BE2C (cell line): ENCODE measurements around the gene GOLT1A.

Experiments
- DNase-seq: peaks from one replicate; pipeline ENCODE4 v3.0.0-alpha.2; 2020
- H3K27me3 ChIP-seq: fragments of 250-450 bp; sonication (Bioruptor Pico); 2 replicates; pipeline ENCODE4 v1.5.1; 2020; ENCODE audit warnings: mild to moderate bottlenecking
- H3K36me3 ChIP-seq: fragments of 250-450 bp; sonication (Bioruptor Pico); 2 replicates; pipeline ENCODE4 v1.5.1; 2020; ENCODE audit warnings: mild to moderate bottlenecking
- H3K4me1 ChIP-seq: fragments of 250-450 bp; sonication (Bioruptor Pico); 2 replicates; pipeline ENCODE4 v1.5.1; 2020
- H3K4me3 ChIP-seq: 2 replicates; pipeline ENCODE4 v1.5.1; 2011; ENCODE audit warnings: low read depth, low read length
- H3K9me3 ChIP-seq: fragments of 250-450 bp; sonication (Bioruptor Pico); 2 replicates; pipeline ENCODE4 v1.5.1; 2020
- TF ChIP-seq, protein P1 (sequence below): IDR thresholded peaks from 2 replicates; pipeline ENCODE4 v1.5.1; 2012; ENCODE audit warnings: mild to moderate bottlenecking, low read depth, low read length

Gene GOLT1A

DNA sequence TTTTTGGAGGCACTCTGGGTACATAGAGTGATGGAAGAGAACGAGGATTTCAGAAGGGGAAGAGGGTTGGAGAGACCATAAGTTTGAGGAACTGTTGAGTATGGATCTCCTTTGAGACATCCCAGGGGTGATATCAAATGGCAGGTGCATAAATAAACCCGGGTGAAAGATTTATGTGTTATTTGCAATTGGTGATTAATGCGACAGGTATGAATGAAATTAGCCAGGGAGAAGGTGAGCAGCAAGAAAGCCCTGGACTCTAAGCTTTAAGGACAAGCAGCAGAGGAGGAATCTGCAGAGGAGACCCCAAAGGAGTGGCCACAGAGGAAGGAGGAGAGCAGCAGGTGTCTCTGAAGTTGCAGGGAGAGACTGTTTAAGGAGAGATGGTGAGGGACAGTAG is 38.8 kb downstream of the GOLT1A start:
- DNase-seq = no peak
- Histone ChIP-seq H3K9me3 (peaks cover 5% of the 10 kb centered on the region), H3K4me3 (no peak overlapping the region), H3K27me3 (peaks cover 2% of the 10 kb centered on the region; the same call in 1 of the 2 replicates), H3K4me1 (no peaks in the 10 kb centered on the region), H3K36me3 (no peaks in the 10 kb centered on the region)
- TF ChIP-seq, protein P1, sequence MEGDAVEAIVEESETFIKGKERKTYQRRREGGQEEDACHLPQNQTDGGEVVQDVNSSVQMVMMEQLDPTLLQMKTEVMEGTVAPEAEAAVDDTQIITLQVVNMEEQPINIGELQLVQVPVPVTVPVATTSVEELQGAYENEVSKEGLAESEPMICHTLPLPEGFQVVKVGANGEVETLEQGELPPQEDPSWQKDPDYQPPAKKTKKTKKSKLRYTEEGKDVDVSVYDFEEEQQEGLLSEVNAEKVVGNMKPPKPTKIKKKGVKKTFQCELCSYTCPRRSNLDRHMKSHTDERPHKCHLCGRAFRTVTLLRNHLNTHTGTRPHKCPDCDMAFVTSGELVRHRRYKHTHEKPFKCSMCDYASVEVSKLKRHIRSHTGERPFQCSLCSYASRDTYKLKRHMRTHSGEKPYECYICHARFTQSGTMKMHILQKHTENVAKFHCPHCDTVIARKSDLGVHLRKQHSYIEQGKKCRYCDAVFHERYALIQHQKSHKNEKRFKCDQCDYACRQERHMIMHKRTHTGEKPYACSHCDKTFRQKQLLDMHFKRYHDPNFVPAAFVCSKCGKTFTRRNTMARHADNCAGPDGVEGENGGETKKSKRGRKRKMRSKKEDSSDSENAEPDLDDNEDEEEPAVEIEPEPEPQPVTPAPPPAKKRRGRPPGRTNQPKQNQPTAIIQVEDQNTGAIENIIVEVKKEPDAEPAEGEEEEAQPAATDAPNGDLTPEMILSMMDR = no peak

DNA sequence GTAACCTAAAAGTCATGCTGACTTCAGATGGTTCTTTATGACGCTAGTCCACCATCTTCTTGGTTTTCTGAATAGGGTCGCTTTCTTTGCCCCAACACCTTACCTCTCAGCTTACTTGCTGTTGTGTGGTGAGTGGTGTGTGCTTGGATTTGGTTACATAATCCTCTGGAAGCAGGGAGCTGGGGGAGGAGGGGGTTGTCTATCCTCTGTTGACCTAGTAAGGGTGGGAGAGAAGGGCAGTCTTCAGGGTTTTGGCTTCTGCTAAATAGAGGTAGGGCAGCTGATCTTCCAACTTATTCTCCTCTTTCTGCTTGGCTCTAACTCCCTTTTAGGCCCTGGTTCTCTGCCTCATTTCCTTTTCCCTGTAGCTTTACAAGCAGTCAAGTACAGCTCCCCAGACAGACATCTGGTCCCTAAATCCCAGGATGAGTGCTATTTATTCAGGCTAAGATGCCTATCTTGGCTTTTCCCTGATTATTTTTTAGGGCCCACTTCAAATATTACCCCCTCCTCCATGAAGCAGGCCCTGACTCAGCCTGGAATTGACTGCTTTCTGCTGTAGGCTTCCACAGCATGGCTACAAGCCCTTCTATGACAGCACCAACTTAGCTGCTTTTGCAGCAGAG is 41.3 kb downstream of the GOLT1A start:
- H3K4me3 ChIP-seq = no peak overlapping the region
- H3K4me1 ChIP-seq = no peaks in the 10 kb centered on the region
- DNase-seq = no peak
- peaks cover 2% of the 10 kb centered on the region; the same call in 1 of the 2 replicates for H3K27me3 ChIP-seq
- H3K36me3 ChIP-seq = no peaks in the 10 kb centered on the region
- TF ChIP-seq, protein P1 = no peak
- peaks cover 6% of the 10 kb centered on the region for H3K9me3 ChIP-seq

DNA sequence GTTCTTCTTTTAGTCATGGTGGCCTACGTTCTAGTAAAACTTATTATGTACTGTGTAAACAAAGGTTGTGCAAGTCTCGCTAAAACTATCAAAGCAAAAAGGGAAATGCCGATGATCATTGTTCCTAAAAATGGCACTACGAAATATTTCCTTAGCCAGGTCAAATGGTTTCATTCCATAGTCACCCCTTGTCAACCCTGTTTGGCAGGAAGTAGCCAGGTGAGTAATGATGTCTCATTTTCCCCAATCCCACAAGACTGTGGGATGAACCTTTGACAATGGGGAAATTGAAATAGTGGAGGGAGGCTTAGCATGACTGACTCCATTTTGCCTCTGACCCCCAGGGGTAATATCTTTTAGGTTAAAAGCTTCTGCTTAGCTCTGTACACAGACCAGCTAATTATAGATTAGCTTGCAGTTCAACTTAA is 42.0 kb downstream of the GOLT1A start:
- H3K27me3 ChIP-seq = peaks cover under 1% of the 10 kb centered on the region; the same call in 1 of the 2 replicates
- no peaks in the 10 kb centered on the region for H3K36me3 ChIP-seq
- no peak overlapping the region for H3K4me3 ChIP-seq
- no peak for DNase-seq
- no peaks in the 10 kb centered on the region for H3K4me1 ChIP-seq
- peaks cover 6% of the 10 kb centered on the region for H3K9me3 ChIP-seq
- TF ChIP-seq, protein P1 = no peak

DNA sequence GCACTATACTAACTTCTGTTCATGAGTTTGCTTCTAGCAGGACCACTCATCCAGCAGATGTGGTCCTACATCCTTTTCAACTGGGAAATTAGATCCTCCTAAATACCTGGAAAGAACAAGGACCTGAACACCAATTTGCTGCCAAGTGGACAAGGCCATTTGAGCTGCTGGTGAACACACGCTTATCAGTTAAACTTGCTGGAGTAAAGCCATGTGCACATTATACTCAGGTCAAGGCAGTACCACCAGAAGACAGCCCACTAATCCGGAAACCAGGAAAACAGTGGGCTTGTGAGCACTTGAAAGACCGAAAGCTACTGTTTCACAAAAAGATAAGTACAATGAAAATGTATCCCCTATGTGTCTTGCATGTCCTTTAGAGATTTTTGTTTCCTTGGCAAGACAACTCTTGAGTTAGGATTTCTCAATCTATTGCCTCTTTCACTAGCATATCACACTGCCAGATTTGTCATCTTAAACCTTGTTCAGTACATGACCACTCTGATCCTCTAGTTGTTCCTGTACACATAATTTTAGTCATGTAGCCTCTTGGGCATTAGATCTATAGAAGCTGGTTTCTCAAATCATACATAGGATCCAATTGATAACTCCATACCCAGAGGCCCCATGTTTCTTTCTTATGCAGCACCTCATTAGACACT is 43.2 kb downstream of the GOLT1A start:
- Histone ChIP-seq H3K4me1 (no peaks in the 10 kb centered on the region), H3K27me3 (no peaks in the 10 kb centered on the region; the same call in 1 of the 2 replicates), H3K36me3 (no peaks in the 10 kb centered on the region), H3K4me3 (no peak overlapping the region), H3K9me3 (peaks cover 6% of the 10 kb centered on the region)
- no peak for DNase-seq
- TF ChIP-seq, protein P1 = no peak

DNA sequence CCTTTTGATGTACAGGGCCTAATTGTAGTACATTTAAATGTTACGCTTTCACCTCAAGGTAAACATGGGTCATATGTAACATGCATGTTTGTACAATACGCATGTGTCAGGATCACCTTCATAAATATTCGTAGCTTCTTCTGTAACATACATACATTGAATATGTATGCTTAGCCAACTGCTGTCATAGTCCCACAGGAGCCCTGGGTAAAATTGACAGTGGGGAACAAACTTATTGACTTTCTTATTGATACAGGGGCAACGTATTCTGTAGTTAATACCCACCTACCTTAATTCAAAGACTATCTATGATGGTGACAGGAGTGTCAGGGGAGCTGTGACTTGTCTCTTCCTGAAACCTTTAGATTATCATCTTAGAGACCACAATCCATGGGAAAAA is 43.9 kb downstream of the GOLT1A start:
- DNase-seq = no peak
- H3K4me3 ChIP-seq = no peak overlapping the region
- H3K36me3 ChIP-seq = no peaks in the 10 kb centered on the region
- H3K9me3 ChIP-seq = peaks cover 6% of the 10 kb centered on the region
- no peaks in the 10 kb centered on the region for H3K4me1 ChIP-seq
- TF ChIP-seq, protein P1 = no peak
- no peaks in the 10 kb centered on the region for H3K27me3 ChIP-seq

DNA sequence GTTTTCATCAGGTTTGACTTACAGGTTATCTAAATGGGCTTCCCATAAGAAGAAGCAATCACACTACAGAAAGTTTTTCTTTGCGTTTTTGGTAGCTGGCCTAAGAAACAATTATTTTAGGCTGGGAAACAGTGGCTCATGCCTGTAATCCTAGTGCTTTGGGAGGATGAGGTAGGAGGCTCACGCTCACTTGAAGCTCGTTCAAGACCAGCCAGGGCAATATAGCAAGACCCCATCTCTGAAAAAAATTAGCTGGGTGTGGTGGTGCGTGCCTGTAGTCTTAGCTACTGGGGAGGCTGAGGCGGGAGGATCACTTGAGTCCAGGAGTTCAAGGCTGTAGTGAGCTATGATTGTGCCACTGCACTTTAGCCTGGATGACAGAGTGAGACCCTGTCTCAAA is 46.1 kb downstream of the GOLT1A start:
- Histone ChIP-seq H3K9me3 (peaks cover 6% of the 10 kb centered on the region), H3K36me3 (no peaks in the 10 kb centered on the region), H3K4me1 (no peaks in the 10 kb centered on the region), H3K27me3 (no peaks in the 10 kb centered on the region), H3K4me3 (no peak overlapping the region)
- DNase-seq = no peak
- TF ChIP-seq, protein P1 = no peak
